Activated CD4-positive, alpha-beta T cell treated with anti-CD3 and anti-CD28 coated beads for 48 hours (primary cell): Measurements from ENCODE around the gene ENHO.
A peak's percentile ranks its signal among the peaks of the same experiment; 100 is the strongest.

Experiments
- DNase-seq: peaks from one replicate; pipeline ENCODE4 v3.0.0-alpha.2; 2020

Gene ENHO

GRCh38 chr9:34522971-34523797 lies at the start of gene ENHO:
Gene ENHO (minus strand): TSS chr9:34522990. CDS start chr9:34521695, 1,295 bp downstream.
- DNase-seq = peak; percentile 91

- no peak for DNase-seq
Observed at GRCh38 chr9:34572092-34572491, 49.3 kb upstream of the ENHO start.

GRCh38 chr9:34571481-34571810 lies 48.7 kb upstream of the ENHO start:
- no peak for DNase-seq

GRCh38 chr9:34570809-34571480 lies 48.2 kb upstream of the ENHO start:
- DNase-seq = no peak

GRCh38 chr9:34570376-34570775 lies 47.6 kb upstream of the ENHO start:
- DNase-seq = no peak

GRCh38 chr9:34568774-34569173 lies 46.0 kb upstream of the ENHO start:
- DNase-seq = no peak

- DNase-seq = no peak
Observed at GRCh38 chr9:34568133-34568532, 45.3 kb upstream of the ENHO start.

- DNase-seq = no peak
Observed at GRCh38 chr9:34566972-34567371, 44.2 kb upstream of the ENHO start.

- DNase-seq = no peak
Observed at GRCh38 chr9:34566322-34566721, 43.5 kb upstream of the ENHO start.

GRCh38 chr9:34565856-34566255 lies 43.1 kb upstream of the ENHO start:
- DNase-seq = no peak

- DNase-seq = no peak
Observed at GRCh38 chr9:34564617-34565016, 41.8 kb upstream of the ENHO start.

GRCh38 chr9:34563262-34563661 lies 40.5 kb upstream of the ENHO start:
- no peak for DNase-seq

GRCh38 chr9:34562135-34562745 lies 39.5 kb upstream of the ENHO start:
- peak; percentile 62 for DNase-seq

GRCh38 chr9:34560599-34561214 lies 37.9 kb upstream of the ENHO start:
- no peak for DNase-seq

GRCh38 chr9:34559624-34560455 lies 37.0 kb upstream of the ENHO start:
- no peak for DNase-seq

GRCh38 chr9:34558919-34559623 lies 36.3 kb upstream of the ENHO start:
- no peak for DNase-seq

GRCh38 chr9:34558364-34558763 lies 35.6 kb upstream of the ENHO start:
- no peak for DNase-seq

GRCh38 chr9:34557426-34558321 lies 34.9 kb upstream of the ENHO start:
- no peak for DNase-seq

- no peak for DNase-seq
Observed at GRCh38 chr9:34556949-34557348, 34.2 kb upstream of the ENHO start.

GRCh38 chr9:34555936-34556525 lies 33.2 kb upstream of the ENHO start:
- DNase-seq = no peak

GRCh38 chr9:34555500-34555899 lies 32.7 kb upstream of the ENHO start:
- DNase-seq = no peak
